DMS53 treated with DMSO at 0.1 percent for 48 hours (cell line): ENCODE results near the gene MGMT.

Experiments used
- DNase-seq: peaks from one replicate; lab custom pipeline; 2025; ENCODE audit not compliant: unreplicated experiment; lab: John Stamatoyannopoulos, UW

Gene MGMT

GRCh38 chr10:129450391-129450790, 16.6 kb upstream of the MGMT start:
- DNase-seq = no peak

- DNase-seq = no peak
These were observed 11.4 kb upstream of the MGMT start for GRCh38 chr10:129455625-129456024.

- DNase-seq = no peak
These were observed 7.1 kb upstream of the MGMT start for GRCh38 chr10:129459762-129460539.

- DNase-seq = no peak
These were observed 4.7 kb upstream of the MGMT start for GRCh38 chr10:129462257-129462795.

GRCh38 chr10:129464251-129464650, 2.8 kb upstream of the MGMT start:
- DNase-seq = no peak

- DNase-seq = no peak
These were observed 992 bp upstream of the MGMT start for GRCh38 chr10:129465796-129466702.

- DNase-seq = no peak
These were observed 471 bp downstream of the MGMT start for GRCh38 chr10:129467359-129468064.

- no peak for DNase-seq
These were observed 1.1 kb downstream of the MGMT start for GRCh38 chr10:129468187-129468586.

GRCh38 chr10:129470103-129470851, 3.2 kb downstream of the MGMT start:
- no peak for DNase-seq

GRCh38 chr10:129471447-129472175, 4.6 kb downstream of the MGMT start:
- DNase-seq = no peak

- no peak for DNase-seq
These were observed 5.9 kb downstream of the MGMT start for GRCh38 chr10:129472696-129473555.

GRCh38 chr10:129474642-129475041, 7.6 kb downstream of the MGMT start:
- no peak for DNase-seq

GRCh38 chr10:129476431-129476830, 9.4 kb downstream of the MGMT start:
- DNase-seq = no peak

- DNase-seq = no peak
These were observed 10.0 kb downstream of the MGMT start for GRCh38 chr10:129477051-129477450.

- no peak for DNase-seq
These were observed 14.6 kb downstream of the MGMT start for GRCh38 chr10:129481641-129482040.

- DNase-seq = no peak
These were observed 16.5 kb downstream of the MGMT start for GRCh38 chr10:129483430-129484010.

- DNase-seq = no peak
These were observed 19.8 kb downstream of the MGMT start for GRCh38 chr10:129486805-129487204.

- DNase-seq = no peak
These were observed 24.2 kb downstream of the MGMT start for GRCh38 chr10:129491123-129491734.
